OCI-LY7 (cell line): ENCODE measurements around the gene EIF4G3. TPM values are rescaled to one million over a fixed set of nuclear protein-coding genes. Genes with fewer than 3 reads are reported as not detected.

Experiments
- BruUV-seq: library from RNA; stranded (reverse); fragments of 400-500 nt; replicated peaks from 2 replicates; lab custom pipeline; 2021; lab: Mats Ljungman, UMichigan
- CTCF ChIA-PET: fragments of 300-600 bp; sonication (Branson Sonifier 250); formaldehyde crosslinking; loops from one replicate; lab custom pipeline; 2022; ENCODE audit warnings: antibody characterized with exemption; ENCODE audit not compliant: unreplicated experiment; lab: Charles Lee
- POLR2A ChIA-PET: fragments of 300-600 bp; sonication (Branson Sonifier 250); formaldehyde crosslinking; loops from one replicate; lab custom pipeline; 2022; ENCODE audit warnings: antibody characterized with exemption; lab: Charles Lee
- DNase-seq: peaks from one replicate; pipeline ENCODE4 v3.0.0-alpha.2; 2015; ENCODE audit warnings: low spot score
- H2AFZ ChIP-seq: fragments of 200-600 bp; sonication (generic), shearing (Covaris generic); 2 replicates; pipeline ENCODE4 v1.6.1; 2014; ENCODE audit warnings: mild to moderate bottlenecking, antibody characterized with exemption, low read length, moderate library complexity
- H3K27ac ChIP-seq: fragments of 200-600 bp; sonication (generic); 2 replicates; pipeline ENCODE4 v1.5.1; 2014; ENCODE audit warnings: mixed run types, low read depth, mild to moderate bottlenecking, moderate library complexity, low read length, inconsistent platforms; ENCODE audit not compliant: poor library complexity, severe bottlenecking
- H3K36me3 ChIP-seq: fragments of 200-600 bp; sonication (generic); 2 replicates; pipeline ENCODE4 v1.6.1; 2014; ENCODE audit warnings: mild to moderate bottlenecking, antibody characterized with exemption, low read length, moderate library complexity, mixed read lengths; ENCODE audit not compliant: insufficient read depth
- H3K4me1 ChIP-seq: fragments of 200-600 bp; sonication (generic); 2 replicates; pipeline ENCODE4 v1.5.1; 2014; ENCODE audit warnings: mild to moderate bottlenecking, low read length; ENCODE audit not compliant: insufficient read depth, poor library complexity, severe bottlenecking
- H3K4me2 ChIP-seq: fragments of 200-600 bp; sonication (generic); 2 replicates; pipeline ENCODE4 v1.6.1; 2014; ENCODE audit warnings: mild to moderate bottlenecking, low read length
- H3K4me3 ChIP-seq: fragments of 200-600 bp; sonication (generic); 2 replicates; pipeline ENCODE4 v1.5.1; 2014; ENCODE audit warnings: mild to moderate bottlenecking, low read depth, low read length; ENCODE audit not compliant: poor library complexity, severe bottlenecking
- H3K79me2 ChIP-seq: fragments of 200-600 bp; sonication (generic); 2 replicates; pipeline ENCODE4 v1.6.1; 2016; ENCODE audit warnings: low read depth, mild to moderate bottlenecking, low read length, moderate library complexity, mixed read lengths; ENCODE audit not compliant: insufficient read depth
- H3K9me2 ChIP-seq: fragments of 200-600 bp; sonication (generic); 2 replicates; pipeline ENCODE4 v1.6.1; 2016; ENCODE audit warnings: mild to moderate bottlenecking, low read length, mixed read lengths; ENCODE audit not compliant: insufficient read depth
- H3K9me3 ChIP-seq: fragments of 200-600 bp; sonication (generic); 2 replicates; pipeline ENCODE4 v1.6.1; 2014; ENCODE audit warnings: mild to moderate bottlenecking, mixed run types, low read length, mixed read lengths
- H4K20me1 ChIP-seq: fragments of 200-600 bp; sonication (generic); 2 replicates; pipeline ENCODE4 v1.6.1; 2014; ENCODE audit warnings: mild to moderate bottlenecking, antibody characterized with exemption, low read length, moderate library complexity, mixed read lengths; ENCODE audit not compliant: insufficient read depth
- EZH2phosphoT487 ChIP-seq: fragments of 200-600 bp; sonication (generic); IDR thresholded peaks from 2 replicates; pipeline ENCODE4 v1.6.1; 2018; ENCODE audit warnings: low read depth, borderline replicate concordance, mild to moderate bottlenecking, mixed run types, antibody characterized with exemption, low read length, moderate library complexity, mixed read lengths
- intact Hi-C: fragments of 100-400 bp; cut with micrococcal nuclease; formaldehyde crosslinking; loops from one replicate; pipeline ENCODE4 v1.10.0; 2022; ENCODE audit not compliant: unreplicated experiment
- total RNA-seq, 2 experiments: library from RNA; depleted of rRNA in 1 of 2; stranded (reverse); fragments of >200 nt in 1 of 2; shearing (Covaris generic) in 1 of 2; gene quantifications; 2 replicates each; pipeline ENCODE4 v1.2.3, GENCODE V29; 2014 to 2022
- TF ChIP-seq, protein P1 (sequence below): fragments of 200-600 bp; sonication (generic); conservative IDR thresholded peaks from 2 replicates; pipeline ENCODE4 v1.5.1; 2014; ENCODE audit warnings: mild to moderate bottlenecking, antibody characterized with exemption, low read length, moderate library complexity, mixed read lengths

EIF4G3 gene
- total RNA-seq, 2 experiments from 2014 or later: 28.5 to 62.1 TPM

DNA sequence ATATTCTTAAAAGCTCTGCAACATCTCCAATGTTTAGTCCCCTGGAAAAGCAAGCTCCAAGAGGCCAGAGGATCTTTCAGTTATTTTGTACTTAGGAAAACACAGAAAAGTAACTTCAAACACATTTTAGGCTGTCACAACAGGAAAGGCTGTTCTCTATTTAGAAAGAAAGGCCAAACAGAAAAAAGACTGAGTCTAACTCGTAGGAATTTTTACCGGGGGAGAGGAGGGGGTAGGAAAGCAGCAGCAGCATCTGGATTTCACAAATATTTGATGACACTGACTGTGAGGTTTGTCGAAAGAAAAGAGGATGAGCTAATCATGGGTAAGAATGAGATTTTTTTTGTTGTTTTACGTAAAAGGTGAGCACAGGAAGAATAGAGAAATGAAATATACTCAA lies 107.1 kb downstream of the EIF4G3 start:
- intact Hi-C loops: no loop called here
- no peaks in the 10 kb centered on the region for H3K9me3 ChIP-seq
- TF ChIP-seq, protein P1, sequence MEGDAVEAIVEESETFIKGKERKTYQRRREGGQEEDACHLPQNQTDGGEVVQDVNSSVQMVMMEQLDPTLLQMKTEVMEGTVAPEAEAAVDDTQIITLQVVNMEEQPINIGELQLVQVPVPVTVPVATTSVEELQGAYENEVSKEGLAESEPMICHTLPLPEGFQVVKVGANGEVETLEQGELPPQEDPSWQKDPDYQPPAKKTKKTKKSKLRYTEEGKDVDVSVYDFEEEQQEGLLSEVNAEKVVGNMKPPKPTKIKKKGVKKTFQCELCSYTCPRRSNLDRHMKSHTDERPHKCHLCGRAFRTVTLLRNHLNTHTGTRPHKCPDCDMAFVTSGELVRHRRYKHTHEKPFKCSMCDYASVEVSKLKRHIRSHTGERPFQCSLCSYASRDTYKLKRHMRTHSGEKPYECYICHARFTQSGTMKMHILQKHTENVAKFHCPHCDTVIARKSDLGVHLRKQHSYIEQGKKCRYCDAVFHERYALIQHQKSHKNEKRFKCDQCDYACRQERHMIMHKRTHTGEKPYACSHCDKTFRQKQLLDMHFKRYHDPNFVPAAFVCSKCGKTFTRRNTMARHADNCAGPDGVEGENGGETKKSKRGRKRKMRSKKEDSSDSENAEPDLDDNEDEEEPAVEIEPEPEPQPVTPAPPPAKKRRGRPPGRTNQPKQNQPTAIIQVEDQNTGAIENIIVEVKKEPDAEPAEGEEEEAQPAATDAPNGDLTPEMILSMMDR: no peak
- TF ChIP-seq EZH2phosphoT487: no peak
- no TSS peak for BruUV-seq
- POLR2A ChIA-PET: interaction anchor here (0.5 to 0.9 kb wide), 3 partner anchors 10 to 487 kb away, joined by 3 read pairs; no protein-coding TSS in a partner anchor
- CTCF ChIA-PET: no interaction called here
- no peak overlapping the region for H3K4me3 ChIP-seq
- H2AFZ ChIP-seq: no peak overlapping the region
- H3K4me2 ChIP-seq: no peak overlapping the region
- H3K9me2 ChIP-seq: no peaks in the 10 kb centered on the region
- no peak for DNase-seq
- no peak overlapping the region for H3K27ac ChIP-seq
- peaks cover 6% of the 10 kb centered on the region for H3K4me1 ChIP-seq
- H3K79me2 ChIP-seq: no peaks in the 10 kb centered on the region
- no peaks in the 10 kb centered on the region for H4K20me1 ChIP-seq
- 0 out of 2 replicates have a peak, but pooled peaks cover 6% of the 10 kb centered on the region for H3K36me3 ChIP-seq

DNA sequence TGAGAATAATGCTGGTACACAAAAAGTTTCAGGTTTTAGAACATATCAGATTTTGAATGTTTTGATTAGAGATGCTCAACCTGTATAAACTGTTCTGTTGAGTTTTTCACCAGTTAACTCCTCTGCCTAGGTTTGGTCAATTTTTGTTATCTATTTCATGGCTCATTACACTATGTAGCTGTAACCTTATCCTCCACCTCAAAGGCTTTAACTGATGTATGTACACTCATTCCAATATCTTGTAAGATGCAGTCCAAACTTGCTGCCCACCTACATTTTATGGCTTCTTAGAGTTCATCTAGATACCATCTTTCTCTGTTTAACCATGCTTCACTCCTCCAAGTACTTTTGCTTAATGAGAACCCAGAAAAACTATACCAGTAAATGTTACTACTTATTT lies 107.8 kb downstream of the EIF4G3 start:
- no TSS peak for BruUV-seq
- Histone ChIP-seq H3K9me3 (no peaks in the 10 kb centered on the region), H3K27ac (no peak overlapping the region), H3K4me3 (no peak overlapping the region), H3K4me2 (no peak overlapping the region), H2AFZ (no peak overlapping the region), H3K36me3 (0 out of 2 replicates have a peak, but pooled peaks cover 6% of the 10 kb centered on the region), H3K4me1 (peaks cover 6% of the 10 kb centered on the region), H4K20me1 (no peaks in the 10 kb centered on the region), H3K9me2 (no peaks in the 10 kb centered on the region), H3K79me2 (no peaks in the 10 kb centered on the region)
- no peak for DNase-seq
- ChIA-PET POLR2A (no interaction called here), CTCF (no interaction called here)
- intact Hi-C loops: no loop called here
- TF ChIP-seq EZH2phosphoT487: no peak
- TF ChIP-seq, protein P1: no peak

DNA sequence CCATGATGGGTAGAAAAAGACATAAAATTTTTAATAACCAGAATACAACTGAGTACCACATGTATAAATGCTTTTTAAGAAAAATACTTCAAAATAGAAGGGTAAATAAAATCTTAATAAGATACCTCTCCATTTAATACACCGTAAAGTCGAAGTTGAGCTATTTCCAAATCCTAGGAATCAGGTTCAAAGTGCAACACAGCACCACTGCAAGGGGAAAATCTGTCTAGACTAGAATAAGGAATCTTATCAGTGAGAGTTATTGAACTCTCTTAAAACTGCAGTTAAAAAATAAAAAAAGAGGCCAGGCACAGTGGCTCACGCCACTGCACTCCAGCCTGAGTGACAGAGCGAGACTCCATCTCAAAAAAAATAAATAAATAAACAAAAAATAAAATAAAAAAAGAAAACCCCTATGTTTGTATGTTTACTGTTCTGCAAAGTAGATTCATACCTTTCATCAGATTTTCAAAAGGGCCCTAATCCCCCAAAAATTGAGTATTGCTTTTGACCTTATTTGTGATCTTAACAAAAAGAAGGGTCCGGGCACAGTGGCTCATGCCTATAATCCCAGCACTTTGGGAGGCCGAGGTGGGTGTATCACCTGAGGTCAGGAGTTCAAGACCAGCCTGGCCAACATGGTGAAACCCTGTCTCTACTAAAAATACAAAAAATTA lies 109.0 kb downstream of the EIF4G3 start:
- BruUV-seq: no TSS peak
- Histone ChIP-seq H3K79me2 (no peaks in the 10 kb centered on the region), H3K4me2 (no peak overlapping the region), H4K20me1 (no peaks in the 10 kb centered on the region), H3K4me1 (peaks cover 6% of the 10 kb centered on the region), H3K36me3 (no peaks in the 10 kb centered on the region), H3K9me2 (no peaks in the 10 kb centered on the region), H3K27ac (no peak overlapping the region), H3K9me3 (no peaks in the 10 kb centered on the region), H3K4me3 (no peak overlapping the region), H2AFZ (no peak overlapping the region)
- intact Hi-C loops: no loop called here
- TF ChIP-seq, protein P1: no peak
- no peak for TF ChIP-seq EZH2phosphoT487
- no peak for DNase-seq
- ChIA-PET CTCF (no interaction called here), POLR2A (interaction anchor here (0.7 kb wide), 1 partner anchor 483 kb away, joined by 7 read pairs; no protein-coding TSS in a partner anchor)
